WTC11 (cell line): ENCODE data around the gene TMEM63C. TPM values are rescaled to one million over a fixed set of nuclear protein-coding genes. Genes with fewer than 3 reads are reported as not detected.

Experiments
- ATAC-seq: fragments of 200-7000 bp; cut with Tn5 transposase; 2 replicates; pipeline ENCODE4 v1.10.0; 2021; ENCODE audit warnings: mild to moderate bottlenecking, moderate library complexity
- CTCF ChIA-PET: fragments of 300-600 bp; sonication (Branson Sonifier 250); formaldehyde crosslinking; loops from one replicate; lab custom pipeline; 2021; ENCODE audit warnings: antibody characterized with exemption; lab: Charles Lee
- POLR2A ChIA-PET: fragments of 350-600 bp; sonication (Branson Sonifier 250); formaldehyde crosslinking; loops from one replicate; lab custom pipeline; 2021; ENCODE audit warnings: antibody characterized with exemption; lab: Charles Lee
- DNase-seq: peaks from one replicate; pipeline ENCODE4 v3.0.0; 2021; ENCODE audit warnings: low spot score
- H3K27ac Mint-ChIP-seq: 2 replicates; pipeline ENCODE4 v1.8.0; 2021; ENCODE audit warnings: mixed read lengths
- H3K27me3 Mint-ChIP-seq: 2 replicates; pipeline ENCODE4 v1.8.0; 2021; ENCODE audit warnings: low read depth, mild to moderate bottlenecking, moderate library complexity, mixed read lengths
- H3K36me3 Mint-ChIP-seq: 2 replicates; pipeline ENCODE4 v1.8.0; 2021; ENCODE audit warnings: mixed read lengths
- H3K4me1 Mint-ChIP-seq: 2 replicates; pipeline ENCODE4 v1.8.0; 2022; ENCODE audit warnings: mixed read lengths
- H3K4me3 Mint-ChIP-seq: 2 replicates; pipeline ENCODE4 v1.8.0; 2021; ENCODE audit warnings: mild to moderate bottlenecking, moderate library complexity, mixed read lengths
- H3K9me3 Mint-ChIP-seq: 2 replicates; pipeline ENCODE4 v1.8.0; 2021; ENCODE audit warnings: mixed read lengths
- GTF2I ChIP-seq: fragments of 250-450 bp; sonication (Bioruptor Pico); conservative IDR thresholded peaks from 2 replicates; pipeline ENCODE4 v1.4.0; 2021; ENCODE audit warnings: mild to moderate bottlenecking
- NR3C1 ChIP-seq: sonication (generic); formaldehyde crosslinking; conservative IDR thresholded peaks from 2 replicates; pipeline ENCODE4 v1.8.1; 2023; ENCODE audit warnings: low read depth, mild to moderate bottlenecking, missing genetic modification reagents
- RELA ChIP-seq: sonication (generic); formaldehyde crosslinking; IDR thresholded peaks from 2 replicates; pipeline ENCODE4 v1.8.1; 2022; ENCODE audit warnings: missing genetic modification reagents, mild to moderate bottlenecking, borderline replicate concordance
- RORB ChIP-seq: fragments of 250-450 bp; sonication (Bioruptor Pico); IDR thresholded peaks from 2 replicates; pipeline ENCODE4 v1.9.0; 2021; ENCODE audit warnings: mild to moderate bottlenecking
- SMAD3 ChIP-seq: sonication (generic); formaldehyde crosslinking; IDR thresholded peaks from 2 replicates; pipeline ENCODE4 v1.8.0; 2022; ENCODE audit warnings: missing genetic modification reagents, mild to moderate bottlenecking, borderline replicate concordance
- SMAD4 ChIP-seq: sonication (generic); formaldehyde crosslinking; IDR thresholded peaks from 2 replicates; pipeline ENCODE4 v1.8.0; 2022; ENCODE audit warnings: mild to moderate bottlenecking, missing genetic modification reagents
- SOX15 ChIP-seq: fragments of 250-450 bp; sonication (Bioruptor Pico); IDR thresholded peaks from 2 replicates; pipeline ENCODE4 v1.9.0; 2021; ENCODE audit warnings: mild to moderate bottlenecking
- ZBTB21 ChIP-seq: sonication (generic); formaldehyde crosslinking; IDR thresholded peaks from 2 replicates; pipeline ENCODE4 v1.8.1; 2023; ENCODE audit warnings: mild to moderate bottlenecking, missing genetic modification reagents, borderline replicate concordance
- ZNF219 ChIP-seq: sonication (generic); formaldehyde crosslinking; IDR thresholded peaks from 2 replicates; pipeline ENCODE4 v1.8.0; 2023; ENCODE audit warnings: missing genetic modification reagents, mild to moderate bottlenecking, borderline replicate concordance
- ZNF263 ChIP-seq: sonication (generic); formaldehyde crosslinking; IDR thresholded peaks from 2 replicates; pipeline ENCODE4 v1.8.1; 2022; ENCODE audit warnings: low read depth, mild to moderate bottlenecking, moderate library complexity, missing genetic modification reagents
- ZNF416 ChIP-seq: fragments of 250-450 bp; sonication (Bioruptor Pico); IDR thresholded peaks from 2 replicates; pipeline ENCODE4 v1.9.0; 2021; ENCODE audit warnings: mild to moderate bottlenecking, inconsistent platforms
- ZNF671 ChIP-seq: fragments of 250-450 bp; sonication (Bioruptor Pico); IDR thresholded peaks from 2 replicates; pipeline ENCODE4 v1.8.0; 2021; ENCODE audit warnings: mild to moderate bottlenecking
- total RNA-seq: library from RNA; stranded (reverse); gene quantifications from 3 replicates; pipeline ENCODE4 v1.2.3, GENCODE V29; 2021
- TF ChIP-seq, protein P1 (sequence below): sonication (generic); formaldehyde crosslinking; IDR thresholded peaks from 2 replicates; pipeline ENCODE4 v1.8.0; 2023; ENCODE audit warnings: missing genetic modification reagents
- TF ChIP-seq, protein P2 (sequence below): sonication (generic); formaldehyde crosslinking; IDR thresholded peaks from 2 replicates; pipeline ENCODE4 v1.8.1; 2022; ENCODE audit warnings: low read depth, mild to moderate bottlenecking, moderate library complexity, missing genetic modification reagents, borderline replicate concordance
- TF ChIP-seq, protein P3 (sequence below): sonication (generic); formaldehyde crosslinking; IDR thresholded peaks from 2 replicates; pipeline ENCODE4 v1.8.0; 2022; ENCODE audit warnings: mild to moderate bottlenecking, missing genetic modification reagents
- TF ChIP-seq, protein P4 (sequence below): fragments of 250-450 bp; sonication (Bioruptor Pico); IDR thresholded peaks from 2 replicates; pipeline ENCODE4 v1.9.0; 2021; ENCODE audit warnings: mild to moderate bottlenecking
- TF ChIP-seq, protein P5 (sequence below): fragments of 200-600 bp; IDR thresholded peaks from 2 replicates; pipeline ENCODE4 v1.8.0; 2022; ENCODE audit warnings: antibody characterized with exemption
- TF ChIP-seq, protein P6 (sequence below): sonication (generic); formaldehyde crosslinking; IDR thresholded peaks from 2 replicates; pipeline ENCODE4 v1.8.0; 2022; ENCODE audit warnings: missing genetic modification reagents
- TF ChIP-seq, protein P7 (sequence below): sonication (generic); formaldehyde crosslinking; conservative IDR thresholded peaks from 2 replicates; pipeline ENCODE4 v1.8.1; 2022; ENCODE audit warnings: mild to moderate bottlenecking, missing genetic modification reagents
- TF ChIP-seq, protein P8 (sequence below): sonication (generic); formaldehyde crosslinking; IDR thresholded peaks from 2 replicates; pipeline ENCODE4 v1.8.1; 2023; ENCODE audit warnings: mild to moderate bottlenecking, missing genetic modification reagents

The TMEM63C gene
- total RNA-seq, 1 experiment from 2014 or later = 8.8 TPM

DNA sequence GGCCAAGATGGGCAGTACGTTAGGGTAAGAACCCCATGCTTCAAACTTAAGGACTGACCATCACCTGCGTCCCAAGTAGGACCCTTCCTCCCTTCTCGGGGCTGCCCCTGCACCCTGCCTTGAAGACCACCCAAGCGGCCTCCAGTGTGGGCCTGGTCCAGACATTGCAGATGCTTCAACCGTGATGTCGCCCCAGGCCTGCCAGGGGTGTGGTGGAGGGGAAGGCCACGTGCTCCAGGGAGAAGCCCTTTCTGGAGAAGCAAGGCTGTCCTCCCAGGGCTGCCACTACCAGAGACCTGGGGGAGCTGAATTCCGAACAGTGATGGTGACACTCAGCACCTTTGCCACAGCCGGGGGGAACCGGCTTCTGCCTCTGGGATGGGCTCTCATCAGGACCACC lies 76.1 kb downstream of the TMEM63C start (continued):
- TF ChIP-seq, protein P1, sequence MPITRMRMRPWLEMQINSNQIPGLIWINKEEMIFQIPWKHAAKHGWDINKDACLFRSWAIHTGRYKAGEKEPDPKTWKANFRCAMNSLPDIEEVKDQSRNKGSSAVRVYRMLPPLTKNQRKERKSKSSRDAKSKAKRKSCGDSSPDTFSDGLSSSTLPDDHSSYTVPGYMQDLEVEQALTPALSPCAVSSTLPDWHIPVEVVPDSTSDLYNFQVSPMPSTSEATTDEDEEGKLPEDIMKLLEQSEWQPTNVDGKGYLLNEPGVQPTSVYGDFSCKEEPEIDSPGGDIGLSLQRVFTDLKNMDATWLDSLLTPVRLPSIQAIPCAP = no peak
- TF ChIP-seq NR3C1 (no peak), GTF2I (CRISPR knock-in tag) (no peak), ZNF671 (CRISPR knock-in tag) (no peak), ZBTB21 (CRISPR knock-in tag) (no peak)
- TF ChIP-seq, protein P2, sequence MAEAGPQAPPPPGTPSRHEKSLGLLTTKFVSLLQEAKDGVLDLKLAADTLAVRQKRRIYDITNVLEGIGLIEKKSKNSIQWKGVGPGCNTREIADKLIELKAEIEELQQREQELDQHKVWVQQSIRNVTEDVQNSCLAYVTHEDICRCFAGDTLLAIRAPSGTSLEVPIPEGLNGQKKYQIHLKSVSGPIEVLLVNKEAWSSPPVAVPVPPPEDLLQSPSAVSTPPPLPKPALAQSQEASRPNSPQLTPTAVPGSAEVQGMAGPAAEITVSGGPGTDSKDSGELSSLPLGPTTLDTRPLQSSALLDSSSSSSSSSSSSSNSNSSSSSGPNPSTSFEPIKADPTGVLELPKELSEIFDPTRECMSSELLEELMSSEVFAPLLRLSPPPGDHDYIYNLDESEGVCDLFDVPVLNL (CRISPR knock-in tag) = no peak
- TF ChIP-seq, protein P3, sequence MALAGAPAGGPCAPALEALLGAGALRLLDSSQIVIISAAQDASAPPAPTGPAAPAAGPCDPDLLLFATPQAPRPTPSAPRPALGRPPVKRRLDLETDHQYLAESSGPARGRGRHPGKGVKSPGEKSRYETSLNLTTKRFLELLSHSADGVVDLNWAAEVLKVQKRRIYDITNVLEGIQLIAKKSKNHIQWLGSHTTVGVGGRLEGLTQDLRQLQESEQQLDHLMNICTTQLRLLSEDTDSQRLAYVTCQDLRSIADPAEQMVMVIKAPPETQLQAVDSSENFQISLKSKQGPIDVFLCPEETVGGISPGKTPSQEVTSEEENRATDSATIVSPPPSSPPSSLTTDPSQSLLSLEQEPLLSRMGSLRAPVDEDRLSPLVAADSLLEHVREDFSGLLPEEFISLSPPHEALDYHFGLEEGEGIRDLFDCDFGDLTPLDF = no peak

DNA sequence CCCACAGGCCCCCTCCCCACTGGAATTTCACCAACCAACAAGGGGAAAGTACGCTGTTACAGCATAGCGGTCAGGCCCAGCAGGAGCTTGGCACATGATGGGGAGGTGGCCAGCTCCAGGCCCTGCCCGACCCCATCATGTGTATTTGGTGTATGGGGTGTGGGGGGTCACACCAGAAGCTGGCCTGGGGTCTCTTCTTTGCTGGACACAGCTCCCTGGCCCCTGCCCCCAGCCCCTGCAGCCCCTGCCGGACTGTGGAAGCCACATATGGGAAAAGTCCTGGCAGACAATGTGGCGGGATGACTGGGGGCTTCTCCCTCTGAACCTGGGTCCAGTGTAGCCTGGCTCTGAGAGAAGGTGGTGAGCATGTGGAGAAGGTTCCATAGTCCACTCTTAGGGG lies 77.0 kb downstream of the TMEM63C start:
- no peak for DNase-seq
- no peaks in the 10 kb centered on the region for H3K9me3 Mint-ChIP-seq
- H3K27me3 Mint-ChIP-seq = no peaks in the 10 kb centered on the region
- no peak overlapping the region for H3K27ac Mint-ChIP-seq
- H3K4me3 Mint-ChIP-seq = no peak overlapping the region
- no peaks in the 10 kb centered on the region for H3K36me3 Mint-ChIP-seq
- POLR2A ChIA-PET = no interaction called here
- TF ChIP-seq ZNF416 (CRISPR knock-in tag) (no peak), SOX15 (CRISPR knock-in tag) (no peak), ZNF263 (CRISPR knock-in tag) (no peak), ZNF219 (no peak), RELA (CRISPR knock-in tag) (no peak), SMAD4 (CRISPR knock-in tag) (no peak), SMAD3 (no peak), RORB (CRISPR knock-in tag) (no peak)
- TF ChIP-seq, protein P4, sequence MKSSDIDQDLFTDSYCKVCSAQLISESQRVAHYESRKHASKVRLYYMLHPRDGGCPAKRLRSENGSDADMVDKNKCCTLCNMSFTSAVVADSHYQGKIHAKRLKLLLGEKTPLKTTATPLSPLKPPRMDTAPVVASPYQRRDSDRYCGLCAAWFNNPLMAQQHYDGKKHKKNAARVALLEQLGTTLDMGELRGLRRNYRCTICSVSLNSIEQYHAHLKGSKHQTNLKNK (CRISPR knock-in tag) = no peak
- TF ChIP-seq, protein P5, sequence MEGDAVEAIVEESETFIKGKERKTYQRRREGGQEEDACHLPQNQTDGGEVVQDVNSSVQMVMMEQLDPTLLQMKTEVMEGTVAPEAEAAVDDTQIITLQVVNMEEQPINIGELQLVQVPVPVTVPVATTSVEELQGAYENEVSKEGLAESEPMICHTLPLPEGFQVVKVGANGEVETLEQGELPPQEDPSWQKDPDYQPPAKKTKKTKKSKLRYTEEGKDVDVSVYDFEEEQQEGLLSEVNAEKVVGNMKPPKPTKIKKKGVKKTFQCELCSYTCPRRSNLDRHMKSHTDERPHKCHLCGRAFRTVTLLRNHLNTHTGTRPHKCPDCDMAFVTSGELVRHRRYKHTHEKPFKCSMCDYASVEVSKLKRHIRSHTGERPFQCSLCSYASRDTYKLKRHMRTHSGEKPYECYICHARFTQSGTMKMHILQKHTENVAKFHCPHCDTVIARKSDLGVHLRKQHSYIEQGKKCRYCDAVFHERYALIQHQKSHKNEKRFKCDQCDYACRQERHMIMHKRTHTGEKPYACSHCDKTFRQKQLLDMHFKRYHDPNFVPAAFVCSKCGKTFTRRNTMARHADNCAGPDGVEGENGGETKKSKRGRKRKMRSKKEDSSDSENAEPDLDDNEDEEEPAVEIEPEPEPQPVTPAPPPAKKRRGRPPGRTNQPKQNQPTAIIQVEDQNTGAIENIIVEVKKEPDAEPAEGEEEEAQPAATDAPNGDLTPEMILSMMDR = no peak
- TF ChIP-seq, protein P6, sequence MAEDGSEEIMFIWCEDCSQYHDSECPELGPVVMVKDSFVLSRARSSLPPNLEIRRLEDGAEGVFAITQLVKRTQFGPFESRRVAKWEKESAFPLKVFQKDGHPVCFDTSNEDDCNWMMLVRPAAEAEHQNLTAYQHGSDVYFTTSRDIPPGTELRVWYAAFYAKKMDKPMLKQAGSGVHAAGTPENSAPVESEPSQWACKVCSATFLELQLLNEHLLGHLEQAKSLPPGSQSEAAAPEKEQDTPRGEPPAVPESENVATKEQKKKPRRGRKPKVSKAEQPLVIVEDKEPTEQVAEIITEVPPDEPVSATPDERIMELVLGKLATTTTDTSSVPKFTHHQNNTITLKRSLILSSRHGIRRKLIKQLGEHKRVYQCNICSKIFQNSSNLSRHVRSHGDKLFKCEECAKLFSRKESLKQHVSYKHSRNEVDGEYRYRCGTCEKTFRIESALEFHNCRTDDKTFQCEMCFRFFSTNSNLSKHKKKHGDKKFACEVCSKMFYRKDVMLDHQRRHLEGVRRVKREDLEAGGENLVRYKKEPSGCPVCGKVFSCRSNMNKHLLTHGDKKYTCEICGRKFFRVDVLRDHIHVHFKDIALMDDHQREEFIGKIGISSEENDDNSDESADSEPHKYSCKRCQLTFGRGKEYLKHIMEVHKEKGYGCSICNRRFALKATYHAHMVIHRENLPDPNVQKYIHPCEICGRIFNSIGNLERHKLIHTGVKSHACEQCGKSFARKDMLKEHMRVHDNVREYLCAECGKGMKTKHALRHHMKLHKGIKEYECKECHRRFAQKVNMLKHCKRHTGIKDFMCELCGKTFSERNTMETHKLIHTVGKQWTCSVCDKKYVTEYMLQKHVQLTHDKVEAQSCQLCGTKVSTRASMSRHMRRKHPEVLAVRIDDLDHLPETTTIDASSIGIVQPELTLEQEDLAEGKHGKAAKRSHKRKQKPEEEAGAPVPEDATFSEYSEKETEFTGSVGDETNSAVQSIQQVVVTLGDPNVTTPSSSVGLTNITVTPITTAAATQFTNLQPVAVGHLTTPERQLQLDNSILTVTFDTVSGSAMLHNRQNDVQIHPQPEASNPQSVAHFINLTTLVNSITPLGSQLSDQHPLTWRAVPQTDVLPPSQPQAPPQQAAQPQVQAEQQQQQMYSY (CRISPR knock-in tag) = no peak
- TF ChIP-seq, protein P3 = no peak
- TF ChIP-seq, protein P7, sequence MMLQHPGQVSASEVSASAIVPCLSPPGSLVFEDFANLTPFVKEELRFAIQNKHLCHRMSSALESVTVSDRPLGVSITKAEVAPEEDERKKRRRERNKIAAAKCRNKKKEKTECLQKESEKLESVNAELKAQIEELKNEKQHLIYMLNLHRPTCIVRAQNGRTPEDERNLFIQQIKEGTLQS (CRISPR knock-in tag) = no peak
- TF ChIP-seq, protein P8, sequence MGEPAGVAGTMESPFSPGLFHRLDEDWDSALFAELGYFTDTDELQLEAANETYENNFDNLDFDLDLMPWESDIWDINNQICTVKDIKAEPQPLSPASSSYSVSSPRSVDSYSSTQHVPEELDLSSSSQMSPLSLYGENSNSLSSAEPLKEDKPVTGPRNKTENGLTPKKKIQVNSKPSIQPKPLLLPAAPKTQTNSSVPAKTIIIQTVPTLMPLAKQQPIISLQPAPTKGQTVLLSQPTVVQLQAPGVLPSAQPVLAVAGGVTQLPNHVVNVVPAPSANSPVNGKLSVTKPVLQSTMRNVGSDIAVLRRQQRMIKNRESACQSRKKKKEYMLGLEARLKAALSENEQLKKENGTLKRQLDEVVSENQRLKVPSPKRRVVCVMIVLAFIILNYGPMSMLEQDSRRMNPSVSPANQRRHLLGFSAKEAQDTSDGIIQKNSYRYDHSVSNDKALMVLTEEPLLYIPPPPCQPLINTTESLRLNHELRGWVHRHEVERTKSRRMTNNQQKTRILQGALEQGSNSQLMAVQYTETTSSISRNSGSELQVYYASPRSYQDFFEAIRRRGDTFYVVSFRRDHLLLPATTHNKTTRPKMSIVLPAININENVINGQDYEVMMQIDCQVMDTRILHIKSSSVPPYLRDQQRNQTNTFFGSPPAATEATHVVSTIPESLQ (CRISPR knock-in tag) = no peak
- TF ChIP-seq, all 79 proteins: peak for 0
- CTCF ChIA-PET = no interaction called here
- H3K4me1 Mint-ChIP-seq = 0 out of 2 replicates have a peak, but pooled peaks cover 2% of the 10 kb centered on the region
- no peak for ATAC-seq
